Hepatic stellate cell (primary cell): ENCODE data around the gene FAT1.
"Not testable (repeated sequence)": the region's sequence is repeated elsewhere in the genome, so short reads cannot be mapped to it uniquely, and the experiment has no call there.

Experiments used
- DNase-seq: peaks from one replicate; pipeline ENCODE4 v3.0.0; 2011; ENCODE audit warnings: low spot score

Gene FAT1

DNA sequence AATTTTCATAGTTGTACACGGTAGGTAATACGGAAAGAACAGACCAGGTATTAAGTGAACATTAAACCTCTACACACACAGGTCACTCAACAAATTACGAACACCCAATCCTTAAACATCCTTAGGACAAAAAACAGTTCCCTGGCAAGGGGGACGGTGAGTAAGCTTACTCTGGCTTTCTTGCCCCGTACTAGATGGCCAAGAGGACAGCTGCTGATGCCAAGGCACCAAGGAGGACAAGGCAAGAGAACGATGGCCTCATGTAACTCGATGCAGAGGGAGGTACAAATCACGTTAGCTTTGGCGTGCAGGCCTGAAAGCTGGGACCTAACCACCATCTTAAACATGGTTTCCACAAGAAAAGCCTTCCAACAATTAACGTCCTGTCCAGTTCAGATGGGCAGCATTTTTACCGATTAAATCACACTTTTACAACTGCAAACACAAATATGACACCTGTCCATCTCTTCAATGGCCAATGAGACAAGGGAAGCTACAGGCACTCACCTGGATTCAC lies 23.7 kb downstream of the FAT1 start:
- DNase-seq = no peak

DNA sequence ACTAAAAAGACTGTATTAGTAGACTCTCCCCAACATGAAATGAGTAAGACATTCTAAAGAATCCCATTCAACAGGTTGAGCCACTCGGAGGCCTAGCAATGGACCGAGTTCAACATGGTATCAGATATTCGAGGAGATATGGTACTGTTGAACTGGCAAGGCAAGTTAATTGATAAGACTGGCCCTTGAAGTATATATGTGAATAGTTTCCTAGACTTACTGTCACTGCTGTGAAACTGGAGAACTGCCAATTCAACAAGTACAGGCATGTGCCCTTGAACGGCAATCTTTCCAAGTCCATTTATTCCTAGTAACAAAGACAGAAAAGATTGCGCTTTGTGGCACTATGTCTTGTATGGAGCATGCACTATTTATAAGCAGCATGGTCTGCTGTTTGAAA lies 24.4 kb downstream of the FAT1 start:
- no peak for DNase-seq

DNA sequence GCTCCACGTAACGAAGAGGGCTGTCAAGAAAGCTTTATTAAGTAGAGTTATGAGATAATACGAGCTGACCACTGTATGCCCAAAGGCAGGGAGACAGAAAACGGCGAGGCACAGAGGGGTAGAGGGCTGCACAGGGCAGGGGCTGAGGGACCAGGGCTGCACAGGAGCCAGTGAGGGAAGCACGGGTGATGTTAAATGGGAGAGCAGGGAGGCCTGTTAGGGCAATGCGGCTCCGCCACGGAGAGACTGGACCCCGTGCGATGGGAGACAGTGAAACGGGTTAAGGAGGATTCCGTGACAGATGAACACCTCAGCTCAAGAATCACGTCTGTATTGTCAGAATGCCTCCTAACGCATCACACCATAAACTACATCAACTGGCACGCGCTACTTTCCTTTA lies 25.1 kb downstream of the FAT1 start:
- no peak for DNase-seq

DNA sequence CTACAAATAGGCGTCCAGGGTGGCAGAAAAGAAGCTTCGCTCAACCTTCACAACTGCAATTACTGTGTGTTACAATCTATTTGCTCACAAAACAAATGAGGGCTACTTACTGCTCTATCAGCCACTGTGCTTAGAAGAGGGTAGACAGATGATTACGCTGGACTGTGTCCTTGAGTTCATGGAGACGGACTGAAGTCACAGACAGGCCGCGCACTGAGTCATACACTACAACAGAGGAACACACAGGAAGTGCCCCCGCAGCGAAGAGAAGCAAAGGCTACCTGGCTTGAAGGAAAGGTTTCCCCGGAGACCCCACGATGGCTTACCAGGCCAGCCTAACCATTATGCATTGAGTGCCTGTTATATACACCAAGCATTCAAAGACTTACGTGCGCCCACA lies 25.6 kb downstream of the FAT1 start:
- no peak for DNase-seq

DNA sequence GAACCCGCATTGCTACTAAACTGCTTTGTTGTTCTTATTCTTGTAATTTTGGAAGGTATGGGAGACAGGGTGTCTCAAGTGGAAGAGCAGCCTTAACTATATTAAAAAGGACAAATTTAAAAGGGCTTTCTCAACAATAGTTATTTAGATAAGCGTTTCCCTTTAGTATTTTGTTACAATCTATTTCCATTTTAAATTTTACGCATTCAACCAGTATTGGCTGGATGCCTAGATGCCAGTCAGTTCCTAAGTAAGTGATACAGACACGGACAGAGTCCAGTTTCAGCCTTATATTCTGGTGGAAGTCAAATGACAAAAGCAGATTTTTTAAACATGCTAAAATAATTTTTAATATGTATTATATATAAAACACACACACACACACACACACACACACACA lies 28.3 kb downstream of the FAT1 start:
- DNase-seq = no peak

DNA sequence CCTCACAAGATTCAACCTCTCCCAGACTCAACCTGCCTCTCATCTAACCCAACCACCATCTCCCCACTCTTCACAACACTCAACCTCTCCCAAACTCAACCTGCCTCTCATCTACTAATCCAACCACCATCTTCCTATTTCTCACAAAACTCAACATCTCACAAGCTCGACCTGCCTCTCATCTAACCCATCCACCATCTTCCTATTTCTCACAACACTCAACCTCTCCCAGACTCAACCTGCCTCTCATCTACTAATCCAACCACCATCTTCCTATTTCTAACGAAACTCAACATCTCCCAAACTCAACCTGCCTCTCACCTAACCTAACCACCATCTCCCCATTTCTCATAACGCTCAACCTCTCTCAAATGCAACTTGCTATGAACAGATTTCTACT lies 29.8 kb downstream of the FAT1 start:
- DNase-seq = no peak

DNA sequence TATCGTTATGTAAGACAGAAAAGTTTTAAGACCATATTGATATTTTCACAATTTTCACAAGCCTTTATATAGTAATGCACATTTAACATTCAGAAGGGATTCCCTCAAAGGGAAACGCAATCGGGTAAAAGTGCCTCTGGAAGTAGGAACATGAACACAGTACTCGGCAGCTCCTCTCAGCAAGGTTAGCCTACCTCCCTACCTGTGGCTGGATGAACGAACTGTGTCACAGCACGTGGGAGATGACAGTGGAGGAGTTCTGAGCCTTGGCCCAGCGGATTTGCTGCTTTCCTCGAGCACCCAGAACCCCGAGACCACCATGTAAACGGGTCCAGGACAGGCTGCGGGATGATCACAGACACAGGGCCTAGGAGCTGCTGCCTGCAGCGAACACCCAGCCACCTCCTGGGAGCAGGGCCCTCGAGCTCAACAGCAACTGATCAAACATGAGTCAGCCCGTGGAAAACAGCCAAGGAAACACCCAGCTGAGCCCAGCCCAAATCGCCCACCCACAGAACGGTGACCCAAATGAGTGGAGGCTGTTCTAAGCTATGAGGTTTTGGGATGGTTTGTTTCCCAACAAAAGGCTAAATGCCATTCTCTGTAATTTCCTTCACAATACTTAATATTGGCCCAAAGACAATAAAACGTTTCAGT lies 30.4 kb downstream of the FAT1 start:
- DNase-seq = peak; percentile 75

DNA sequence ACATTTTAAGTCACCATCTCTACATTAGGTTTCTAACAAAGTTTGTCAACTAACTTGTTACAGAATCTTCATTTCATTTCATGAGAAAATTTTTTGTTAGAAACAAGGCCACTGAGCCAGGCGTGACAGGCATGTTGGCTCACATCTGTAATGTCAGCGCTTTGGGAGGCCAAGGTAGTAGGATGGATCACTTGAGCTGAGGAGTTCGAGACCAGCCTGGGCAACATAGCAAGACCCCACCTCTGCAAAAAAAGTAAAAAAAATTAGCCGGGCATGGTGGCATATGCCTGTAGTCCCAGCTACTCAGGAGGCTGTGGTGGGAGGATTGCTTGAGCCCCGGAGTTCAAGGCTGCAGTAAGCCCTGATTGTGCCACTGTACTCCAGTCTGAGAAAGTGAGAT lies 32.3 kb downstream of the FAT1 start:
- no peak for DNase-seq

DNA sequence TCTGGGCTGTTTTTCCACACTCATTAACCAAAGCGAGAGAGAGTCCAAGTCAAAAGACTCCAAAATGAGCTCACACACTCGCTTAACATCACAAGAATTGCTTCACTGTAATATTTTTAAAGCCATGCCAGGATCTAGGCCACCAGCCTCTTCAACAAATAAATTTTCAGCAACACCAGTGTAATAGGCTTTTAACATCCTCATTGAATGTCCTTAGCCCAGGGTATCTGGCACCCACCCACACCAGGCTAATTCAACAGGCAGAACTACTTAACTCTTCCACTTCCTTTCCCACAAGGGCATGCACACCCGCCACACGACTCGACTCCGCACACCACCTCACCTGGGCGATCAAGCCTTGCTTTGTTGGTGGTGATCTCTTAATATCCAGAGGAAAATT lies 34.2 kb downstream of the FAT1 start:
- DNase-seq = no peak

DNA sequence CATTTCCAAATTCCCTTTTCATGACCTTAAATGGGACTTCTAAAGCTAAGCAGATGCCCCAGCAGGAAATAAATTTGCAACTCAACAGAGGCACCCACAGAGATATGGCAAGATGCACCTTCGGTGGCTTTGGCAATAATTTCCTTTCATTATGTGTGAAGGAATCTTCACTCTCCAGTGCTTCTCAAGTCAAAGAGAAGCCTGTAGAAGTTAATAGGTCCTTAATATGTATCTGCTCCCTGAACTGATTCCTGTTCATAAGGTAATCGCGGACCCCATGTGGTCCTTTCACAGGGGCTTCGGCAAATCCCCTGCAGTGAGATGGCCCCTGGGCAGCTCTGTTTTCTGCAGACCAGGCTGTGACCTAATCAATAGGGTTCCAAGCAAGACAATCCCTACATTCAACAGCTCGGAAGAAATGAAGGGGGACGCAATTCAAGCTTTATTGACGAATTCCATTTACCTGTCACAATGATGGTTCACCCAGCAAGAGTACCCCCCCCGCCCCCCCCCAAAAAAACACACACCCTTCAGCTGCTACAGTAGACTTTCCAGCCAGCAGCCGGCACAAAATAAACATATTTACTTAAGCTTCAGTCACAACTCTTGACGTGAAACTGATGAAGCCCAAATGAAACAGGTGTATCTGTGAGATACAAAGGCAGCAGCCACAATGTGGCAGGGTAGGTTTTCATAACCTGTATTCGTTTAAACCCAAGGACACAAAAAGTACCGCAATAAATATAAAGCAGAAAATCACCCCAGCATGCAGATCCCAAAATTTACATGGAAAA lies 35.3 kb downstream of the FAT1 start:
- no peak for DNase-seq

DNA sequence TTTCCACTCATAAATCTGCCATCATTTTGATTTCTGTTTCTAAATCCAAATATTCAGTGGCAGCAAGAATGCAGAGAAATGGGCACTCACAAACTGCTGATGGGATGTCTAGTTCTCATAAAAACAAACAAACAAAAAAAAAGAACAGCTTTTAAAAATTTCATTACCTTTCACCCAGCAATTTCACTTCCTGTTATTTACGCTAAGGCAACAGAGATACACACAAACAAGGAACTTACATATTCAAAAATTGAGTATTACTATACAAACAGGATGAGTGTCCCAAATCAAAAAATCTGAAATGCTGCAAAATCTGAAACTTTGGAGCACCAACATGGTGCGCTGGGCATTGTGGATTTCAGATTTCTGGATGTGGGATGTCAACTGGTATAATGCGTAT lies 36.4 kb downstream of the FAT1 start:
- DNase-seq = no peak

DNA sequence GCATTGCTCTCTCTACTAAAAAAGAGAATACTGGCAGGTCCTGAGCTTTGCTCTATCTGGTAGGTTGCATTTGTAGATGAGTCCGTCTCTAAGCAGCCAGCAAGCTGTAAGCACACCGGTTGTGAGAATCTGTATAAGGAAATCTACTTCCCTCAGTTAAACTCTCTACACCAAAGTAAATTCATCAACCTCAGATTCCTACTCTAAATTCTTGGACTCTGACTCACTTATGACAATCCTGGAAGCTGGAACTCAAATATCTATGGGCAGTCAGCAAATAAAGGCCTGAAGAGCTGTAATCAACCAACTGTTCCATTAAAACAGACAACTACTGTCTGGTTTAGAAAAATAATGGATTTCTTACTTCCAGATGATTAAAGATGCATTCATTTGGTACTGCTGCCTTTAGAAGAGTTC lies 37.9 kb downstream of the FAT1 start:
- peak; percentile 61 for DNase-seq

DNA sequence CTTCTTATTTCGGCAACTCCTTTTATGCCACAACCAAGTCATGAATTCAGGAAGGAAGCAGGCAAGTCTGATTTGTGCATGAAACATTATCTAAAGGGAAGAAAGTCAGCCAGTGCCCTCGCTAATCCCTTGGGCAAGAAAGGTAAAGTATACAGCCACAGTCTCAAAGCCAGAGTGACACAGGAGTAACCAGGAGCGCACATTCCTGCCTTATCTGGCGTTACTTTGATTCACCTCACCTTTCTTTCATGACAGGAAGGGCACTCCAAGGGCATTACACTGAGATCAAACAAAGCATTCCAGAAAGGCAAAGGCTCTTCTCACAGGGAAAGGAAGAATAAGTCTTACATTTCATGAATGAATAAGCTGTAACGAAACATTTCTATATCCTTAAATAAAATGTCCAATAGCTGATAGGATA lies 38.8 kb downstream of the FAT1 start:
- no peak for DNase-seq

DNA sequence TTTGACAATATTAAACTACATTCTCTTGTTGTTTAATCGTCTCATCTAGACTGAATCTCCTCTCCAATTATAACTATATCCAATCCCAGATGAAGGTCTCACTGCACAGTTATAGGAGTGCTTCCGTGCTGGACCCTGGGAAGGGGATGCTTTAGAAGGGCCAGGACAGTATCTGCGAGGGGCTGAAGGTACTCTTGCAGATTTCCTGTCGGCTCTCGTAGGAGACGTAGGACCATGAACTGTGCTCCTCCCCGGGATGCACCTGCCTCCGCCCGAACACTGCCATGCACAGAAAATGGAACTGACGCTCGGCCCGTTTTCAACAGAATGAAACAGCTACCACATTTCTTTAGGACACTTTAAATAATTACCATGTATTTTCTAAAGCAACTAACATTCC lies 39.4 kb downstream of the FAT1 start:
- DNase-seq = no peak

DNA sequence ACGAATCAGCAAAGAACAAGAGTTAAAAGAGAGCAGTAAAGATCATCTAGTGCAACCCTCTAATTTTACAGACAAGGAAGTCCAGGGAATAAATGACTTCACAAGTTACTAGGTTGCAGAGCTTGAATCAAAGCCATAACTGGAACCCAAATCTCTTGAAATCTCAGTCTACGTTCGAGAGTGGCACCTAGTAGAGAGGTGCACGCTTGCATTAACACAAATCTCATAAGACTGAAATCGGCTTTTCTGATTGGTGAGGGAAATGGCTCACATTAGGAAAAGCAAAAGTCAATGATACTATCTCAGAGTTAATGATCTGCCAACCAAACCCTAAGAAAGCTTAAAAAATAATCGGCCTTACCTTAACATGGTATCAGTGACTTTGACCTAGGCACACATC lies 43.0 kb downstream of the FAT1 start:
- DNase-seq = no peak

DNA sequence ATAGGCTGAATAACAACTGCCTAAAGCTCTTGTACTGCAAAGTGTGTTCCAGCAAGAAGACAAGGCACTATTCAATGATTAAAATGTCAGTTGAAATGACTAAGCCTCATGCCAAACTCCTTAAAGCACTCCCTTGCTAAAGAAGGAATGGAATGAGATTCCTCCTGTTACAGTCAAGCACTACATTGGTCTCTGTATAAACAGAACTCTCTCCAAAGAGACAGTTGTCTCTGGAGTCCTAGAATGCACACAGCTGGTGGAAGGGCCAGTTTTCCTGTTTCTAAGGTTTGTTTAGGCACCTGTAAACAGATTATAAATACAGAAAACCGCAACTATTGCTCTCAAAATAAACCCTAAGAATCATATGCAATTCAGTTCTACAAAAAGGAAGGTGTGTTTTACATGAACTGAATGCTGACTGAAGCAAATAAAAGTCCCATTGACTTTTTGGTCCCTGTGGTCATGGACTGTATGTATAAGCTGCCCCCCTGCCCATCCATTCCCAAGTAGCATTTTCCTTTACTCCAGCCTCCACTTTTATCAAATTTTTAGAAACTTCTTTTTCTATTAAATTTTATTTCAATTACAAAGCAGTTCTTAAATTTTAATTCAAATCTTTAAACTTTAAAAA lies 47.0 kb downstream of the FAT1 start:
- peak; percentile 67 for DNase-seq

DNA sequence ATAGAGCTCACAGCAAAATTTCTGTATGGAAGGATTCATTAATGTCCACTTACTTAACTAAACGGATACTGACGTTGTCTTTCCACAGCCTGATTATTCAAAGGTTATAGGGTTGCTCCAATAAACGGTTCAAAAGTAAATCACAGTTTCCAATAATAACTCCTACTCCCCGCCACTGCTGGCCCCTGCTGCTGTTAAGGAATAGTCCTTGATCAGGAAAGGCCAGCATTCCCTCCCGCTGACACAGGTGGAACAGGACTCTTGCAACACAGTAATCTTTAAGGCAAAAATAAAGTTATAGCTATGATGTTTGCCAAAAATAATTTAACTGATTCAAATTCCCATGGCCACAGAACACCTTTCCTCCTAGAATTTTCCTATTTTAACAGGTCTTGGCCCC lies 53.9 kb downstream of the FAT1 start:
- DNase-seq = no peak

DNA sequence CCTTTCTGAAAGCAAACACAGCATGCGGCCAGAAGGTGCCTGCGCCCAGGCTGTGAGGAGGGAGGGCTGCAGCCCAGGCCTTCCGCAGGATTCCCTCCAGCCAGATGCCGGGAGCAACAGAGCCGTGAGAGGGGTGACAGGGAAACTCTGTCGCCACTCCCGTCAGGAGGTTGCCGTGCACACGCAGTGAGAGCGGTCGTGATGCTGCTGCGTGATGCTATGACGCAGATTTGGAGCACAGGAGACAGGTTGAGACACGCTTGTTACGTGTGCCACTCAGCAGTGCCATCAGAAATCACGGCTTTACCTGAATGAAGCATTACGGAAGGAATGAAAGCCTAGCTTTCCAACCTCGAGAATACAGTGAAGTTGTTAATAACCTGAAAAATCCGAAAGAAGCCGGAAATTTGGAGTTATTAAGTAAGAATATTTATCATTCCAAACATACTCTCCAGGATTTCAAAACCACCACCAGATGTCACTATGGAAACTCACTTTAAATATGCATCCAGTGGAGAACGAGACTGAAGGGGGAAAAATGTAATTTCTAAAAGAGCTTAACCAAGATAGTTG lies 54.4 kb downstream of the FAT1 start:
- peak; percentile 51 for DNase-seq

DNA sequence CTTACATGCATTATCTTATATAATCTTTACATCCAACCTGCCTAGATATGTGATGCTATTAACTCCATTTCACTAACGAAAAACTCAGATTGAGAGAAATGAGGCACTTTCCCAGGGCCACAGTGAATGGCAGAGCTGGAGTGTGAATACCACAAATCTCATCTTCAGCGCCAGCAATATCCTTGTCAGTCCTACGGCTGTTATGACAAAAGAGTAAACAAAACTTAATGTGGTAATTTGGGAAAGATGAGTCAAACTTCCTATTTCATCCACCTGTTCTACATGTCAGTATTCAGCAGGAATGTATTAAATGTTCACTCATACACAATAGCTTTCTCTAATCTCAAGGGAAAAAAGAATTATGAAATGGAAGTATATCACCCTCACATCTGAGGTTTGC lies 56.9 kb downstream of the FAT1 start:
- DNase-seq = no peak

DNA sequence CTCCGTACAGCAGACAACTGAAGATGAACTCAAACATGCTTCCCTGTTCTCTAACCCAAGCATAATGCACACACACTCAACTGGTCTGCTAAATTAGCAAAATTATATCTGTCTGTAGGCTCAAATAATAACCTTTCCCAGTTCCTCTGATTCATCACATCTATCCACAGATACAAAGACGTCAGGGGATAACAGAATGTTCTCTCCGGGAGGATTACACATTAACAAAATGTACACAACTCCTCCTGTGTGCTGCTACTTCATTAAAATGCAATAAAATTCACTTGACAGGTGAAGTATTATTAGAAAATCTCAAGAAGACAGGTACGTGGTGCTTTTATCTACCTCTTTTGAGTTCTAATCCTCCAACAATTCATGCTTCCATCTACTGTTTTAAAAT lies 57.4 kb downstream of the FAT1 start:
- DNase-seq = no peak

DNA sequence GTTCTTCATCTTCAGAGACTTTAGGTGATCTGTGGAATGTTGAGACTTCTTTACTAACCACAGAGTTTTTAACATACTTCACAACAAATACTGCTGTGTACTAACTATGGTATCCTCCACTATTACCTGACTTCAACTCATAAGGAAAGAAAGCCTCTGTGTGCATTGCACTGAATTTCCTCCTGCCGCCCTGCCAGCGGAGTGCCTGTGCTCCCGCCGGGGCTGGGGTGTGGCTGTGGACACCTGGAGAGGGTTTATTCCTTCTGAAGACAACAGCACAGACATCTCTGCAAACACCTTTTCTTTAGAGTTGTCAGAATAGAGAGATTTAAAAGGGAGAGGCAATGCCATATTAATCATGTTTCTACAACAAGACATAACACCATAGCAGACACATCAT lies 63.3 kb downstream of the FAT1 start:
- no peak for DNase-seq

DNA sequence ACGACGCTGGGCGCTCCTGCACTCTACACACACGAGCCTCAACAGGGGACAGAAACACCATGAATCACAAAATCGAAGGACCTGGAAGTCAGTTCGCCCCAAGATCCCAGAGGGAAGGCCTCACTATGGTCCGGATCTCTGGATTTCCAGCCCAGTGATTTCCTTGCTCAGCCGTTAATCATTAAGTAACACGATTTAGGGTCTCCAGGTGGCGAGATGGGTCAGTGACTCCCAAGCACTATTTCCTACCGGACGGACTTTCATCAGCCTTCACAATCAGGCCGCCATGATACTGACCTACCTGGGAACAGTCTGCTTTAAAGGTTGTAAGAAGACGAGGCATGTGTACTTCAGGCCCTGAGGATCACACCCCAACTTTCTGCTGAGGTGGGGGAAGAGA lies 63.7 kb downstream of the FAT1 start:
- no peak for DNase-seq

DNA sequence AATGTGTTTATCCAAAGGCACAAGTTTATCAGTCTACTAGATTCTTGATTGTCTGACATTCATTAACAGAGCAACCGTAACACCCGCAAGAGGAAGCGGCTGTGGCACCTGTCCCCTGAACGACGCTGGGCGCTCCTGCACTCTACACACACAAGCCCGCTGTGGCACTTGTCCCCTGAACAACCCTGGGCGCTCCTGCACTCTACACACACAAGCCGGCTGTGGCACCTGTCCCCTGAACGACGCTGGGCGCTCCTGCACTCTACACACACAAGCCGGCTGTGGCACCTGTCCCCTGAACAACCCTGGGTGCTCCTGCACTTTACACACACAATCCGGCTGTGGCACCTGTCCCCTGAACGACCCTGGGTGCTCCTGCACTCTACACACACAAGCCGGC lies 64.2 kb downstream of the FAT1 start:
- not testable (repeated sequence) for DNase-seq
